IMR-90 (cell line): Measurements from ENCODE around the gene RHOC. TPM values are rescaled to one million over a fixed set of nuclear protein-coding genes. Genes with fewer than 3 reads are reported as not detected.

ENCODE experiments used
- ATAC-seq: fragments of 200-7000 bp; cut with Tn5 transposase; 2 replicates; pipeline ENCODE4 v1.9.1; 2020; ENCODE audit warnings: low read depth, mild to moderate bottlenecking, moderate library complexity
- BruUV-seq: library from RNA; stranded (reverse); fragments of 400-500 nt; replicated peaks from 2 replicates; lab custom pipeline; 2021; lab: Mats Ljungman, UMichigan
- CTCF ChIA-PET: fragments of 300-600 bp; formaldehyde crosslinking; extraction: SDS; loops from one replicate; lab custom pipeline; 2021; ENCODE audit warnings: antibody characterized with exemption; lab: Yijun Ruan, JAX
- POLR2A ChIA-PET: fragments of 300-600 bp; sonication (Branson Sonifier 250); formaldehyde crosslinking; loops from one replicate; lab custom pipeline; 2022; ENCODE audit warnings: antibody characterized with exemption; ENCODE audit not compliant: unreplicated experiment; lab: Charles Lee
- DNase-seq: peaks from one replicate; pipeline ENCODE4 v3.0.0; 2013
- H2AFZ ChIP-seq: replicated peaks from 2 replicates; pipeline ENCODE3; 2013; ENCODE audit warnings: low read length, mild to moderate bottlenecking; ENCODE audit not compliant: poor library complexity
- H2AK5ac ChIP-seq: 2 replicates; pipeline ENCODE4 v1.6.1; 2013; ENCODE audit warnings: low read depth, low read length, inconsistent platforms
- H2AK9ac ChIP-seq: replicated peaks from 2 replicates; pipeline ENCODE3; 2013; ENCODE audit warnings: mild to moderate bottlenecking, low read depth, low read length, moderate library complexity; ENCODE audit not compliant: poor library complexity
- H2BK120ac ChIP-seq: 2 replicates; pipeline ENCODE4 v1.6.1; 2013; ENCODE audit warnings: low read depth, low read length, inconsistent platforms
- H2BK15ac ChIP-seq: 3 replicates; pipeline ENCODE4 v1.6.1; 2013; ENCODE audit warnings: low read depth, low read length, inconsistent platforms
- H2BK20ac ChIP-seq: 2 replicates; pipeline ENCODE4 v1.6.1; 2013; ENCODE audit warnings: low read depth, mild to moderate bottlenecking, inconsistent platforms, low read length, moderate library complexity
- H2BK5ac ChIP-seq: 2 replicates; pipeline ENCODE4 v1.6.1; 2013; ENCODE audit warnings: mild to moderate bottlenecking, low read depth, low read length, inconsistent platforms; ENCODE audit not compliant: poor library complexity, severe bottlenecking
- H3K14ac ChIP-seq: replicated peaks from 2 replicates; pipeline ENCODE4 v1.6.1; 2013; ENCODE audit warnings: low read depth, low read length, inconsistent platforms
- H3K18ac ChIP-seq: 2 replicates; pipeline ENCODE4 v1.6.1; 2013; ENCODE audit warnings: low read depth, low read length, control low read depth
- H3K23ac ChIP-seq: 2 replicates; pipeline ENCODE4 v1.6.1; 2013; ENCODE audit warnings: low read depth, low read length, inconsistent platforms
- H3K27ac ChIP-seq: 2 replicates; pipeline ENCODE4 v1.5.1; 2013; ENCODE audit warnings: mild to moderate bottlenecking, control low read depth, low read length; ENCODE audit not compliant: insufficient read depth
- H3K27me3 ChIP-seq: 2 replicates; pipeline ENCODE4 v1.6.1; 2013; ENCODE audit warnings: low read length; ENCODE audit not compliant: control insufficient read depth, insufficient read depth
- H3K36me3 ChIP-seq: 2 replicates; pipeline ENCODE4 v1.6.1; 2013; ENCODE audit warnings: low read length, mixed read lengths; ENCODE audit not compliant: control insufficient read depth, insufficient read depth
- H3K4ac ChIP-seq: 2 replicates; pipeline ENCODE4 v1.6.1; 2013; ENCODE audit warnings: low read depth, low read length, inconsistent platforms
- H3K4me1 ChIP-seq: 2 replicates; pipeline ENCODE4 v1.6.1; 2013; ENCODE audit warnings: low read length, mixed read lengths; ENCODE audit not compliant: control insufficient read depth, insufficient read depth
- H3K4me2 ChIP-seq: 2 replicates; pipeline ENCODE4 v1.6.1; 2013; ENCODE audit warnings: low read depth, mild to moderate bottlenecking, control low read depth, low read length, moderate library complexity
- H3K4me3 ChIP-seq: 2 replicates; pipeline ENCODE4 v1.5.1; 2013; ENCODE audit warnings: low read depth, mild to moderate bottlenecking, control low read depth, low read length, moderate library complexity; ENCODE audit not compliant: insufficient read depth
- H3K56ac ChIP-seq: 2 replicates; pipeline ENCODE4 v1.6.1; 2013; ENCODE audit warnings: low read length, inconsistent platforms; ENCODE audit not compliant: insufficient read depth; ENCODE audit errors: extremely low read depth
- H3K79me1 ChIP-seq, 2 experiments: 2 replicates each; pipeline ENCODE4 v1.6.1; 2013; ENCODE audit warnings: low read length in 2 of 2, inconsistent platforms in 1 of 2, low read depth in 1 of 2
- H3K9ac ChIP-seq: 2 replicates; pipeline ENCODE4 v1.6.1; 2013; ENCODE audit warnings: low read depth, low read length, control low read depth
- H3K9me1 ChIP-seq: 2 replicates; pipeline ENCODE4 v1.6.1; 2013; ENCODE audit warnings: low read length, inconsistent platforms; ENCODE audit not compliant: insufficient read depth
- H3K9me3 ChIP-seq: 2 replicates; pipeline ENCODE4 v1.6.1; 2013; ENCODE audit warnings: low read length; ENCODE audit not compliant: control insufficient read depth, insufficient read depth
- H4K20me1 ChIP-seq: 2 replicates; pipeline ENCODE4 v1.6.1; 2013; ENCODE audit warnings: low read length, inconsistent platforms; ENCODE audit not compliant: insufficient read depth
- H4K5ac ChIP-seq: 2 replicates; pipeline ENCODE4 v1.6.1; 2013; ENCODE audit warnings: mild to moderate bottlenecking, low read depth, low read length, control low read depth
- H4K8ac ChIP-seq, 2 experiments: 2 replicates each; pipeline ENCODE4 v1.6.1; 2013; ENCODE audit warnings: low read depth in 2 of 2, low read length in 2 of 2, control low read depth in 1 of 2, inconsistent platforms in 1 of 2
- H4K91ac ChIP-seq: 2 replicates; pipeline ENCODE4 v1.6.1; 2013; ENCODE audit warnings: low read depth, low read length, inconsistent platforms; ENCODE audit not compliant: insufficient read depth
- CHD1 ChIP-seq: IDR thresholded peaks from 2 replicates; pipeline ENCODE4 v1.6.1; 2012; ENCODE audit warnings: low read depth, low read length, improper control_type of control experiment
- CTCF ChIP-seq: conservative IDR thresholded peaks from 2 replicates; pipeline ENCODE4 v1.5.1; 2012; ENCODE audit warnings: mild to moderate bottlenecking, low read depth, low read length, improper control_type of control experiment
- MAZ ChIP-seq: IDR thresholded peaks from 2 replicates; pipeline ENCODE4 v1.6.1; 2012; ENCODE audit warnings: low read depth, mild to moderate bottlenecking, low read length, improper control_type of control experiment, moderate library complexity, borderline replicate concordance
- POLR2A ChIP-seq: IDR thresholded peaks from 2 replicates; pipeline ENCODE4 v1.6.1; 2012; ENCODE audit warnings: mild to moderate bottlenecking, low read depth, low read length
- RFX5 ChIP-seq: IDR thresholded peaks from 2 replicates; pipeline ENCODE4 v1.8.0; 2012; ENCODE audit warnings: low read depth, mild to moderate bottlenecking, low read length, moderate library complexity
- SMC3 ChIP-seq: fragments of 150-350 bp; IDR thresholded peaks from 2 replicates; pipeline ENCODE4 v1.6.1; 2016; ENCODE audit warnings: low read depth, mild to moderate bottlenecking, antibody characterized with exemption, low read length, moderate library complexity
- WGBS, 2 experiments: methylation state at CpG; one replicate each; pipeline versions ENCODE4 v1.1.5 to v1.1.7; 2013; ENCODE audit warnings: missing lambda C conversion rate in 2 of 2; ENCODE audit not compliant: insufficient read length in 1 of 2; ENCODE audit errors: extremely low coverage in 2 of 2; 5-methylcytosine and 5-hydroxymethylcytosine counted together
- dilution Hi-C: fragments of 300-500 bp; cut with HindIII; formaldehyde crosslinking; loops from one replicate; pipeline ENCODE4 v1.14.3; 2018; ENCODE audit warnings: low sequenced_read_pairs; ENCODE audit not compliant: unreplicated experiment
- in situ Hi-C: fragments of 300-500 bp; cut with MboI; formaldehyde crosslinking; loops from 3 replicates; pipeline ENCODE4 v1.14.3; 2019; ENCODE audit warnings: low sequenced_read_pairs, inconsistent platforms, mixed read lengths
- intact Hi-C: fragments of 100-400 bp; cut with micrococcal nuclease; formaldehyde crosslinking; loops from 2 replicates; pipeline ENCODE4 v1.10.0; 2022
- polyA plus RNA-seq, 3 experiments: library from polyadenylated mRNA; depleted of rRNA; stranded (reverse); fragments of >200 nt; gene quantifications; 2 replicates each; pipeline ENCODE4 v1.2.3, GENCODE V29; 2012; ENCODE audit warnings: low replicate concordance in 1 of 3
- total RNA-seq: library from RNA; depleted of rRNA; stranded (reverse); fragments of >200 nt; gene quantifications from 2 replicates; pipeline ENCODE4 v1.2.3, GENCODE V29; 2012

Gene RHOC
- total and polyA plus RNA-seq, 2 of the 4 experiments (the other 2 are of a cell fraction), result 764 to 839 TPM

- TF ChIP-seq RFX5 (no peak), SMC3 (no peak)
These were observed 31.1 kb downstream of the RHOC start (continued) for GRCh38 chr1:112675728-112676381.

DNA sequence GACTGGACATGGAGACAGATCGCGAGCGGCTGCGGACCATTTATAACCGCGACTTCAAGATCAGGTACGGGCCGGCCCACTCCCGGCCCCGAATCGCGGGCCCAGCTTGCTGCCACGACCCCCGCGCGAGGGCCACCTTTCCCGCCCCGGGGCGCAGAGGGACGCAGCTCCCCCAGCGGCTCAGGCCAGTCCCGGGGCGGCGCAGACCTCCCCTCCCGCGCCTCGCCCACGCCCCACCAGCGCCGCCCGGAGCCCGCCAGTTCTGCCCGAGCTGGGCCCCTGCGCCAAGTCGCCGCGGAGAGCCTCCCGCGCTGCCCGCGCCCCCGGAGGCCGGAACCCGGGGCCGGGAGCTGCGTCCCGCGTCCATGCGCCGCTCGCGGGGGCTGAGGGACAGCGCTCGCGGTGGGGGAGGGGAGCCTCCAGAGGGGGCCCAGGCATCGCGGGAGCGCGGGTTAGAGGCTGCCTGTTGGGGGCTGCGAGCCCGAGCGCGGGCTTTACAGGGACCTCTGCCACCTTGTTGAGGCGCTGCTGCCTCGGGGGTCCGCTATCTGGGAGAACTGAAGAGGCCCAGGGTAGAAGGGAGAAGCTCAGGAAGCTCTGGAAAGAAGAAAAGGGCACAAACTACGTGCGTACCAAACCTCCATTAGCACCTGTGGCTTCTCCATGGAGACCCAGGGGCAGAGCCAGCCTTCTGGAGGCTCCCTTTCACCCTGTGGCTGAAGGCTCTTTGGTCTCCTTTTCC lies 31.8 kb downstream of the RHOC start:
- no TSS peak for BruUV-seq
- ATAC-seq, result peak; percentile 60

More for the DNA sequence above, 31.8 kb downstream of the RHOC start:
- in situ Hi-C loops (no loop called here), dilution Hi-C loops (no loop called here), intact Hi-C loops (loop anchor here (1.0 to 5.0 kb wide), 4 partner anchors 26 to 284 kb away; partner anchors contain the start of genes CAPZA1 and ST7L)
- Histone ChIP-seq H3K23ac (peak overlapping the region; percentile 91), H3K4me2 (peak overlapping the region; percentile 96), H2AFZ (peak overlapping the region; percentile 95), H2BK15ac (peak overlapping the region; percentile 2; the same call in 1 of the 3 replicates), H2AK5ac (peak overlapping the region; percentile 62; the same call in 1 of the 2 replicates), H4K20me1 (no peaks in the 10 kb centered on the region; the same call in 1 of the 2 replicates), H3K4me1 (peaks cover 2% of the 10 kb centered on the region; the same call in 1 of the 2 replicates), H2BK20ac (no peak overlapping the region), H3K36me3 (no peaks in the 10 kb centered on the region; the same call in 1 of the 2 replicates), H3K9me1 (no peaks in the 10 kb centered on the region), H3K18ac (peak overlapping the region; percentile 10), H2BK120ac (peak overlapping the region; percentile 68), H3K56ac (peak overlapping the region; percentile 90), H3K79me1 (peaks cover 30 to 63% of the 10 kb centered on the region in 2 experiments), H3K9ac (peak overlapping the region; percentile 89), H3K14ac (peak overlapping the region; percentile 95), H4K5ac (peak overlapping the region; percentile 65), H3K27me3 (no peaks in the 10 kb centered on the region), H3K9me3 (no peaks in the 10 kb centered on the region), H2BK5ac (peak overlapping the region; percentile 86), H4K8ac (peak overlapping the region; percentile 81 to 82; a peak in 2 of 4 replicates), H3K4ac (peak overlapping the region; percentile 86), H2AK9ac (peak overlapping the region; percentile 94), H3K27ac (peak overlapping the region; percentile 97), H4K91ac (peak overlapping the region; percentile 83), H3K4me3 (peak overlapping the region; percentile 71)
- TF ChIP-seq CTCF, result peak; percentile 12; the same call in 1 of the 2 replicates
- peak; percentile 67; the same call in 1 of the 2 replicates for TF ChIP-seq MAZ
- no peak; the same call in 1 of the 2 replicates for TF ChIP-seq CHD1
- TF ChIP-seq POLR2A, result peak; percentile 18; the same call in 1 of the 2 replicates
- 0% methylated on average over 11 of the region's 68 CpGs; no CpG with 5 or more reads in 1 of the 2 experiments for WGBS, 2 experiments
- POLR2A ChIA-PET, result interaction anchor here (0.8 to 1.0 kb wide), 2 partner anchors 30 to 56 kb away, joined by 3 read pairs; partner anchors contain the start of gene ST7L
- peak; percentile 6 for DNase-seq
- CTCF ChIA-PET, result interaction anchor here (0.6 to 1.9 kb wide), 6 partner anchors 30 to 304 kb away, joined by 3 to 8 read pairs (median 4); no protein-coding TSS in a partner anchor
